Smooth muscle cell (in vitro differentiated cells): ENCODE measurements around the gene TRPM5. TPM values are rescaled to one million over a fixed set of nuclear protein-coding genes. Genes with fewer than 3 reads are reported as not detected.

ENCODE experiments used
- DNase-seq: peaks from one replicate; lab custom pipeline; 2025; ENCODE audit not compliant: unreplicated experiment; lab: John Stamatoyannopoulos, UW
- H2AFZ ChIP-seq: fragments of 200-600 bp; sonication (generic); 2 replicates; pipeline ENCODE4 v1.6.0; 2016; ENCODE audit warnings: antibody characterized with exemption, low read depth, mild to moderate bottlenecking
- H3F3A ChIP-seq: fragments of 200-600 bp; sonication (generic); 2 replicates; pipeline ENCODE4 v1.6.0; 2017; ENCODE audit warnings: antibody characterized with exemption, low read depth
- H3K27ac ChIP-seq: fragments of 200-600 bp; sonication (generic); 2 replicates; pipeline ENCODE4 v1.5.1; 2016; ENCODE audit warnings: low read depth, mild to moderate bottlenecking
- H3K27me3 ChIP-seq: fragments of 200-600 bp; sonication (generic); 2 replicates; pipeline ENCODE4 v1.6.1; 2016; ENCODE audit warnings: low read depth, mild to moderate bottlenecking
- H3K36me3 ChIP-seq: fragments of 200-600 bp; sonication (generic); 2 replicates; pipeline ENCODE4 v1.5.1; 2016; ENCODE audit warnings: low read depth
- H3K4me1 ChIP-seq: fragments of 200-600 bp; sonication (generic); 2 replicates; pipeline ENCODE4 v1.5.1; 2016; ENCODE audit warnings: low read depth
- H3K4me2 ChIP-seq: fragments of 200-600 bp; sonication (generic); 2 replicates; pipeline ENCODE4 v1.6.0; 2016; ENCODE audit warnings: mild to moderate bottlenecking
- H3K4me3 ChIP-seq: fragments of 200-600 bp; sonication (generic); 2 replicates; pipeline ENCODE4 v1.5.1; 2016; ENCODE audit warnings: mild to moderate bottlenecking
- H3K79me2 ChIP-seq: fragments of 200-600 bp; sonication (generic); 2 replicates; pipeline ENCODE4 v1.6.0; 2016; ENCODE audit warnings: low read depth, mild to moderate bottlenecking
- H3K9ac ChIP-seq: fragments of 200-600 bp; sonication (generic); 2 replicates; pipeline ENCODE4 v1.6.0; 2016; ENCODE audit warnings: low read depth
- H3K9me3 ChIP-seq: fragments of 200-600 bp; sonication (generic); replicated peaks from 2 replicates; pipeline ENCODE4 v1.5.1; 2016; ENCODE audit warnings: low read depth
- H4K20me1 ChIP-seq: fragments of 200-600 bp; sonication (generic); 2 replicates; pipeline ENCODE4 v1.6.0; 2016; ENCODE audit warnings: low read depth
- CTCF ChIP-seq: fragments of 200-600 bp; sonication (generic); IDR thresholded peaks from 2 replicates; pipeline ENCODE4 v1.5.1; 2017; ENCODE audit warnings: borderline replicate concordance, mild to moderate bottlenecking, antibody characterized with exemption; ENCODE audit not compliant: insufficient read depth, poor library complexity, severe bottlenecking
- WGBS: methylation state at CpG from one replicate; pipeline ENCODE4 v1.1.7; 2016; ENCODE audit warnings: low lambda C conversion rate; 5-methylcytosine and 5-hydroxymethylcytosine counted together
- polyA plus RNA-seq: library from polyadenylated mRNA; unstranded; fragments of >200 nt; fragmentation: Nextera tagmentation; extraction: Ambion mirVana; gene quantifications from 2 replicates; pipeline ENCODE4 v1.2.1, GENCODE V29; 2016
- total RNA-seq: library from RNA; depleted of rRNA; stranded (reverse); fragments of >200 nt; gene quantifications from 2 replicates; pipeline ENCODE4 v1.2.3, GENCODE V29; 2014

TRPM5 gene
- total and polyA plus RNA-seq, 2 experiments from 2014 or later = not detected

GRCh38 chr11:2437516-2437915 lies 6.8 kb downstream of the TRPM5 start:
- Histone ChIP-seq H3K9me3 (no peaks in the 10 kb centered on the region), H4K20me1 (no peaks in the 10 kb centered on the region), H3K9ac (no peak overlapping the region), H3K27me3 (peaks cover 50% of the 10 kb centered on the region), H3K79me2 (no peaks in the 10 kb centered on the region), H3K4me2 (no peak overlapping the region), H3K4me3 (no peak overlapping the region), H3K27ac (no peak overlapping the region), H3F3A (no peaks in the 10 kb centered on the region), H2AFZ (no peak overlapping the region), H3K4me1 (no peaks in the 10 kb centered on the region), H3K36me3 (no peaks in the 10 kb centered on the region)
- whole genome bisulfite sequencing = 83% methylated on average over 4 of the region's 4 CpGs
- DNase-seq = no peak
- TF ChIP-seq CTCF = no peak

GRCh38 chr11:2436521-2437031 lies 7.7 kb downstream of the TRPM5 start:
- TF ChIP-seq CTCF = no peak
- no peak overlapping the region for H3K9ac ChIP-seq
- no peak overlapping the region for H3K4me3 ChIP-seq
- DNase-seq = no peak
- H3K4me2 ChIP-seq = no peak overlapping the region
- WGBS = 88% methylated on average over 12 of the region's 13 CpGs
- no peaks in the 10 kb centered on the region for H3K36me3 ChIP-seq
- no peaks in the 10 kb centered on the region for H3F3A ChIP-seq
- H3K27me3 ChIP-seq = peaks cover 41% of the 10 kb centered on the region
- H2AFZ ChIP-seq = no peak overlapping the region
- H3K79me2 ChIP-seq = no peaks in the 10 kb centered on the region
- H3K9me3 ChIP-seq = no peaks in the 10 kb centered on the region
- no peak overlapping the region for H3K27ac ChIP-seq
- no peaks in the 10 kb centered on the region for H3K4me1 ChIP-seq
- H4K20me1 ChIP-seq = no peaks in the 10 kb centered on the region

- Histone ChIP-seq H3K4me1 (no peaks in the 10 kb centered on the region), H3K4me2 (no peak overlapping the region), H3K27me3 (peaks cover 36% of the 10 kb centered on the region), H3K27ac (no peak overlapping the region), H3K9me3 (no peaks in the 10 kb centered on the region), H3K4me3 (no peak overlapping the region), H2AFZ (no peak overlapping the region), H4K20me1 (no peaks in the 10 kb centered on the region), H3K9ac (no peak overlapping the region), H3F3A (no peaks in the 10 kb centered on the region), H3K36me3 (no peaks in the 10 kb centered on the region), H3K79me2 (no peaks in the 10 kb centered on the region)
- WGBS = 74% methylated on average over 10 of the region's 10 CpGs
- no peak for TF ChIP-seq CTCF
- DNase-seq = no peak
Measured at GRCh38 chr11:2436013-2436520, 8.2 kb downstream of the TRPM5 start.
